Lung (tissue), 12 donors: ENCODE data around the gene OR52W1. TPM values are rescaled to one million over a fixed set of nuclear protein-coding genes. Genes with fewer than 3 reads are reported as not detected.

Source experiments
- ATAC-seq: fragments of 200-7000 bp; cut with Tn5 transposase; one replicate; pipeline ENCODE4 v1.9.1; 2020; ENCODE audit warnings: moderate number of reproducible peaks; ENCODE audit not compliant: insufficient read depth, low FRiP score
- DNase-seq, 3 donors: peaks; one replicate each; pipeline ENCODE4 v3.0.0-alpha.2; 2013 to 2017
- H3K27ac ChIP-seq, 2 donors: one replicate each; pipeline ENCODE4 v1.5.1; 2013; ENCODE audit warnings: mild to moderate bottlenecking in 2 of 2, moderate library complexity in 2 of 2, control low read depth in 1 of 2, inconsistent platforms in 1 of 2, low read depth in 1 of 2, low read length in 1 of 2
- H3K27me3 ChIP-seq, 3 donors: one replicate each; pipeline ENCODE4 v1.5.1; 2013; ENCODE audit warnings: low read length in 2 of 3; ENCODE audit not compliant: control insufficient read depth in 3 of 3, insufficient read depth in 3 of 3
- H3K36me3 ChIP-seq, 4 donors: one replicate each; pipeline ENCODE4 v1.5.1; 2013; ENCODE audit warnings: low read length in 4 of 4, mild to moderate bottlenecking in 1 of 4, moderate library complexity in 1 of 4; ENCODE audit not compliant: control insufficient read depth in 4 of 4, insufficient read depth in 4 of 4
- H3K4me1 ChIP-seq, 5 donors: one replicate each; pipeline ENCODE4 v1.5.1; 2013; ENCODE audit warnings: low read length in 5 of 5, mild to moderate bottlenecking in 2 of 5, moderate library complexity in 1 of 5; ENCODE audit not compliant: control insufficient read depth in 5 of 5, insufficient read depth in 5 of 5
- H3K4me3 ChIP-seq: one replicate; pipeline ENCODE4 v1.5.1; 2013; ENCODE audit warnings: mild to moderate bottlenecking, control low read depth, moderate library complexity
- H3K9ac ChIP-seq, 2 donors: one replicate each; pipeline ENCODE4 v1.5.1; 2013; ENCODE audit warnings: low read length in 2 of 2, control low read depth in 1 of 2; ENCODE audit not compliant: insufficient read depth in 1 of 2
- H3K9me3 ChIP-seq, 4 donors: one replicate each; pipeline ENCODE4 v1.5.1; 2013; ENCODE audit warnings: low read length in 3 of 4, mild to moderate bottlenecking in 1 of 4, moderate library complexity in 1 of 4; ENCODE audit not compliant: control insufficient read depth in 4 of 4, insufficient read depth in 3 of 4
- CTCF ChIP-seq: IDR thresholded peaks from 2 replicates; pipeline ENCODE4 v1.5.1; 2012; ENCODE audit warnings: mild to moderate bottlenecking; ENCODE audit errors: control extremely low read depth, extremely low read depth
- WGBS, 2 donors: extraction: QIAGEN DNeasy Blood & Tissue Kit; methylation state at CpG; one replicate each; pipeline ENCODE4 v1.1.7; 2013; 5-methylcytosine and 5-hydroxymethylcytosine counted together
- polyA plus RNA-seq, 2 donors: library from polyadenylated mRNA; stranded (reverse); fragments of 200-250 nt; gene quantifications; one replicate each; pipeline ENCODE4 v1.2.1, GENCODE V29; 2013
- total RNA-seq, 2 donors: library from RNA; depleted of rRNA in 1 of 2; stranded (reverse); fragments of >200 nt in 1 of 2; gene quantifications; one replicate each; pipeline ENCODE4 v1.2.1, GENCODE V29; 2014 to 2021
- donor health status: control.
- donor health status: control.
- donor health status: Bipolar disorder and iron deficiency.
- donor health status: healthy.
- donor health status: DM: yes; HTN: yes; CAD: no.

Gene OR52W1
- total and polyA plus RNA-seq, 4 donors, result not detected

DNA sequence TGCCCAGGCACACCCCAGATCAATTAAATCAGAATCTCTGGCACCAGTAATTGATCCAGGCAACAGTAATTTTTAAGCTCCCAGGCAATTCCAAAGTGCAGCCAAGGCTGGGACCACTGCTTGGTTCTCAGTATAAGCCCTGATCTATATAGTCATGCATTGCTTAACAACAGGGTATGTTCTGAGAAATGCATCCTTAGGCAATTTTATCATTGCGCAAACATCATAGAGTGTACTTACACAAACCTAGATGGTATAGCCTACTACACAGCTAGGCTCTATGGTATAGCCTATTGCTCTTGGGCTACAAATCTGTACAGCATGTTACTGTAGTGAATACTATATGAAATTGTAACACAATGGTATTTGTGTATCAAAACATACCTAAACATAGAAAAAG is 5.7 kb downstream of the OR52W1 start:
- Histone ChIP-seq H3K4me3 (no peak overlapping the region), H3K27ac (no peak overlapping the region), H3K36me3 (peaks cover 3 to 8% (median 7%) of the 10 kb centered on the region in 4 donors), H3K9me3 (no peaks in the 10 kb centered on the region), H3K27me3 (no peaks in the 10 kb centered on the region), H3K9ac (no peak overlapping the region), H3K4me1 (no peaks in the 10 kb centered on the region)
- 28 to 81% methylated on average over 1 of the region's 1 CpG for WGBS, 2 donors
- peak in 1 of 3 donors; percentile 4 for DNase-seq
- no peak for ATAC-seq
- no peak for TF ChIP-seq CTCF

DNA sequence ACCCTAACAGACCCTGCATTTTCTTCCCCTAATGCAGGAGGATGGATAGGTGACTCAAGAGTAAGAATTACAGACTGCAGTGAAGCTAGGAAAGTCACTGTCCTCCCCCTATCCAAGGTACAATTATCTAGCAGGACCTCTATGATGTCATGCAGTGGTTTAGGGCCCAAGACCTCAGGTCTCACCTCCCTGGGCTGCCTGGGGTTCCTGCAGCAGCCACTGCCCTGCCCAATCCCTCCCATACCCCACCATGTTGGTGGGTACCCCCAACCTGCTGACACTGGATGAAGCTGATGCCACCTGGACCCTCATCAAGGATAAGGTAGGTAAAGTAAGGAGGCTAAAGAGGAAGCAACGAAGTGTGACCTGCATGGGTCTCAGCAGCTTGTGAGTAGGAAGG is 6.3 kb downstream of the OR52W1 start, which contains the start of gene C11orf42:
Gene C11orf42 (plus strand): TSS at position 192 of the 400 bp plus-strand sequence. CDS start 59 bp downstream, at position 251.
- Histone ChIP-seq H3K9ac (no peak within 1 kb of the TSS), H3K9me3 (no peaks in the 10 kb centered on the region), H3K27me3 (no peaks in the 10 kb centered on the region), H3K4me3 (no peak within 1 kb of the TSS), H3K36me3 (peaks cover 3 to 14% (median 13%) of the 10 kb centered on the region in 4 donors), H3K4me1 (no peaks in the 10 kb centered on the region), H3K27ac (no peak within 1 kb of the TSS)
- ATAC-seq (no peak), DNase-seq (no peak)
- 91 to 94% methylated on average over 1 of the region's 1 CpG for WGBS, 2 donors
- TF ChIP-seq CTCF, result no peak

DNA sequence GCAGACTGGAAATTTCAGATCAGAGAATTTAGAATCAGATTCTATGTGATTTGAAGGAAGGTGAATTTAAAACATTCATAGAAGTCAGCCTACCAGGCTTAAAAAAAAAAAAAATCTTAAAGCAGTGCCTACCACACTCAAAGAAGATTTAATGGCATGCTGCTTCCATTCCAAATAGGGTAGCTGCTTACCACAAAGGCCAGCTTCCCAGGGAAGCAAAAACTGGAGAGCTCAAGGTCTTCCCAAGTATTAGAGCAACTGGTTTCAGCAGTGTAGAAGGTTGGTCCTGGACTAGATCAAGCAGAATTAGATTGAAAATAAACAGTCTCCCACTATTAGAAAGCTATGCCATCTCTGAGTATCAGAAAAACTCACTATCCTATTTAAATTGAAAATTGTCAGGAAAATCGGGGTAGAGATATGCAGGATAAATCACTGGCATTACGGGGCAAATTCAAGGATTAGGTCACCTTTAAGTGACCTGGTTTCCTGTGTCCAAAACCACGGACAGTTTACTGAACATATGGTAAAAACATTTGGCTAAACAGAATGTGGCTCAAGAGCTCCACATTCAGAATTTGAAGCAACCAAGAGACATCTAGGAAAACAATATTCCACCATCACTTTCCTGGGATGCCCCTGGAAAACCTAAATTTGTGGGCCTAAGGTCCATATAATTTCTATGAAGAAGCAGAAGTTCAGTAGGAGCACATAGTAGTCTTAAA is 7.6 kb downstream of the OR52W1 start:
- ATAC-seq, result no peak
- H3K9ac ChIP-seq, result no peak overlapping the region
- DNase-seq, result no peak
- H3K27me3 ChIP-seq, result no peaks in the 10 kb centered on the region
- 77 to 83% methylated on average over 3 of the region's 3 CpGs for WGBS, 2 donors
- H3K4me3 ChIP-seq, result no peak overlapping the region
- H3K9me3 ChIP-seq, result no peaks in the 10 kb centered on the region
- H3K36me3 ChIP-seq, result peaks cover 9 to 25% (median 16%) of the 10 kb centered on the region in 4 donors
- TF ChIP-seq CTCF, result no peak
- H3K27ac ChIP-seq, result no peak overlapping the region
- no peaks in the 10 kb centered on the region for H3K4me1 ChIP-seq
